Karpas-422 (cell line): ENCODE measurements around the gene MKNK2. TPM values are rescaled to one million over a fixed set of nuclear protein-coding genes. Genes with fewer than 3 reads are reported as not detected.
A peak's percentile ranks its signal among the peaks of the same experiment; 100 is the strongest.
"Not testable (repeated sequence)": the region's sequence is repeated elsewhere in the genome, so short reads cannot be mapped to it uniquely, and the experiment has no call there.

Source experiments
- DNase-seq: peaks from one replicate; pipeline ENCODE4 v3.0.0-alpha.2; 2015
- H2AFZ ChIP-seq: fragments of 200-600 bp; sonication (generic); 2 replicates; pipeline ENCODE4 v1.6.1; 2014; ENCODE audit warnings: antibody characterized with exemption, low read length, mixed read lengths
- H3K27ac ChIP-seq: fragments of 200-600 bp; sonication (generic); 2 replicates; pipeline ENCODE4 v1.5.1; 2014; ENCODE audit warnings: mild to moderate bottlenecking, low read length, moderate library complexity
- H3K27me3 ChIP-seq: fragments of 200-600 bp; sonication (generic); 2 replicates; pipeline ENCODE4 v1.6.1; 2014; ENCODE audit warnings: low read length, mixed read lengths
- H3K36me3 ChIP-seq: fragments of 200-600 bp; sonication (generic); 2 replicates; pipeline ENCODE4 v1.6.1; 2014; ENCODE audit warnings: low read length, mixed read lengths; ENCODE audit not compliant: insufficient read depth
- H3K4me1 ChIP-seq: fragments of 200-600 bp; sonication (generic); 2 replicates; pipeline ENCODE4 v1.6.1; 2014; ENCODE audit warnings: mild to moderate bottlenecking, low read length, mixed read lengths
- H3K4me2 ChIP-seq: fragments of 200-600 bp; sonication (generic); 2 replicates; pipeline ENCODE4 v1.6.1; 2014; ENCODE audit warnings: low read length, low read depth, mild to moderate bottlenecking; ENCODE audit not compliant: poor library complexity, severe bottlenecking
- H3K4me3 ChIP-seq: fragments of 200-600 bp; sonication (generic); 2 replicates; pipeline ENCODE4 v1.5.1; 2014; ENCODE audit warnings: mild to moderate bottlenecking, antibody characterized with exemption, low read length, mixed read lengths
- H3K79me2 ChIP-seq: fragments of 200-600 bp; sonication (generic); 2 replicates; pipeline ENCODE4 v1.6.1; 2014; ENCODE audit warnings: mild to moderate bottlenecking, low read length, mixed read lengths
- H3K9ac ChIP-seq: fragments of 200-600 bp; sonication (generic); 2 replicates; pipeline ENCODE4 v1.6.0; 2014; ENCODE audit warnings: low read length
- H3K9me2 ChIP-seq: fragments of 200-600 bp; sonication (generic), shearing (Covaris generic); replicated peaks from 2 replicates; pipeline ENCODE4 v1.6.0; 2014; ENCODE audit warnings: mild to moderate bottlenecking, low read length, moderate library complexity; ENCODE audit not compliant: insufficient read depth
- H3K9me3 ChIP-seq: fragments of 300-700, 200-600 bp; sonication (generic); 2 replicates; pipeline ENCODE4 v1.6.1; 2014; ENCODE audit warnings: low read length, mixed read lengths
- H4K20me1 ChIP-seq: fragments of 200-600 bp; sonication (generic); 2 replicates; pipeline ENCODE4 v1.6.1; 2014; ENCODE audit warnings: mild to moderate bottlenecking, antibody characterized with exemption, low read length, low read depth; ENCODE audit not compliant: insufficient read depth
- total RNA-seq: library from RNA; depleted of rRNA; stranded (reverse); fragments of >200 nt; shearing (Covaris generic); gene quantifications from 2 replicates; pipeline ENCODE4 v1.2.3, GENCODE V29; 2014; ENCODE audit warnings: low replicate concordance

The MKNK2 gene
- total RNA-seq, 1 experiment from 2014 or later = 526 TPM

DNA sequence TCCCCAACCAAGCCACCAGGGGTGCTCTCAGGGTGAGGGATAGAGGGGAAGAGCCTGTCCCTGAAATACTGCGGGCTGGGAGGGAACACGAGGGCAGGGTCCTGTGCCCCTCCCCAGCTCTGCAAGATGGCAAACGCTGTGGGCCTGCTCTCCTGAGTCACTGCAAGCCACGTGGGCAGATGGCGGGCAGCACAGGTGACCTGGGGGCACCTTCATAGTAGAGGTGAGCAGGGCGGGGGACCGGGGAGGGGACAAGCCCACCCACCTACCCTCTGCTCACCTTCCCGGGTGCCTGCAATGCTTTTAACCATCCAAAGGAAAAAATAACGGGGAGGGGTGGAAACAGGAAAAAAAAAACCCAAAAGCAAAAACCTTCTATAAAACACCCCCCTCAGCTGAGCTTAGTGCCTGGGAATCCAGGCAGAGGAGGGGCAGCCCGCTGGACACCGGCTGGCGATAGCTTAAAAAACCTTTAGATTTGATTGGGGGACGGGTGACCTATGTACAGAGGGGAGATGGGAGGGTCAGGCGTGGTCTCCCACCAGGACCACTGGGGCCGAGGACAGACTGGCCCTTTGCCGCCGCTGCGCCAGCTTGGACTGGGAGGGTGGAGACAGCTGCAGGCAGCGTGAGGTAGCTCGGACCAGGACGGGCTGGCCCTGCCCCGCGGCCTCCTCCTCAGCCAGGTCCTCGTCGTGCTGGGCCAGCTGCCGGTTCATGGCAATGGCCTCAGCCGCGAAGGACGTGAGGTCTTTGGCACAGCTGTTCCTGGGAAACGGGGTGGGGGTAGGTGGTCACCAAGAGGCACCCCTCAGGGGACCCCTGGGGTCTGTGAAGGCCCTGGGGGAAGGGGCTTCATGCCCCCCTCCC lies 11.7 kb downstream of the MKNK2 start:
- Histone ChIP-seq H3K4me2 (no peak overlapping the region), H3K9me2 (no peaks in the 10 kb centered on the region), H3K27me3 (no peaks in the 10 kb centered on the region), H3K9me3 (no peaks in the 10 kb centered on the region), H4K20me1 (peaks cover 30% of the 10 kb centered on the region), H3K4me1 (peaks cover 73% of the 10 kb centered on the region), H3K79me2 (no peaks in the 10 kb centered on the region), H3K9ac (no peak overlapping the region), H2AFZ (no peak overlapping the region), H3K36me3 (peaks cover 33% of the 10 kb centered on the region), H3K27ac (0 out of 2 replicates have a peak overlapping the region, but pooled peaks have one; percentile 93), H3K4me3 (no peak overlapping the region)
- DNase-seq = peak; percentile 62

DNA sequence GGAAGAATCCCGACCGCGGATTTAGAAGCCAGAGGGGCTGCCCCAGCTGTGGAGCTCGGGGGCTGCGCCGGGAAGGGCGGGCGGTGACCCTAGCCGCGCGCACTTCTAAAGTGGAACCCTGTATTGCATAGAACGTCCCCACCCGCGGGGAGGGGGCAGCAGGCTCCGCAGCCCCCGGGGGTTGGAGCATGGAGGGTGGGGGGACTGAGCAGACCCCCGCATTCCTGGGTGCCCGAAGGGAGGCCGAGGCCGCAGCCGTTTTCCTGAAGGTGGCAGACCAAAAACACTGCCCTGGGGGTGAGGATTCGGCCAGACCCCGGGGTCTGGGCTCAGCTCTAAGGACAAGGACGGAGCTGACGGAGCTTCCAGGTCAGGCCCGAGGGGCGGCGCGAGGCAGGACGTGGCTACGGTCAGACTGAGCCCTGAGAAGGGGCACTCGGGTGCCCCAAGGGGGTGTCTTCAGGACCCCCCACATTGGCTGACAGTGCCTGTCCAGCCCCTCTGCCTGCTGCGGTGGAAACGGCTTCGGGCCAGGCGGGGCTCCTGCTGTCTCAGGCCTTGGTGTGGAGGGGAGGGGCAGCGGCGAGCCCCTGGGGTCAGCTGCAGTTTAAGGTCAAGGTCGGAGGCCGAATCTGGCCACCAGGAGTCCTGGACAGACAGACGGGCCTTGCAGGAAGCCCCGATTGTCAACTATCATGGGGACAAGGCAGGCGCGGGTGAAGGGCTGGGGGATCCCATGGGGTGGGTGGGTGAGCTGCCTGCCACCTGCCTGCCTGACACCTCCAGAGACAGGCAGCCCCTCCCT lies 12.6 kb downstream of the MKNK2 start:
- DNase-seq = peak; percentile 44
- Histone ChIP-seq H2AFZ (no peak overlapping the region), H3K9me2 (no peaks in the 10 kb centered on the region), H3K4me3 (no peak overlapping the region), H3K36me3 (peaks cover 33% of the 10 kb centered on the region), H3K9me3 (no peaks in the 10 kb centered on the region), H4K20me1 (peaks cover 26% of the 10 kb centered on the region), H3K4me2 (no peak overlapping the region), H3K4me1 (peaks cover 64% of the 10 kb centered on the region), H3K27me3 (no peaks in the 10 kb centered on the region), H3K79me2 (no peaks in the 10 kb centered on the region), H3K9ac (no peak overlapping the region), H3K27ac (no peak overlapping the region)

DNA sequence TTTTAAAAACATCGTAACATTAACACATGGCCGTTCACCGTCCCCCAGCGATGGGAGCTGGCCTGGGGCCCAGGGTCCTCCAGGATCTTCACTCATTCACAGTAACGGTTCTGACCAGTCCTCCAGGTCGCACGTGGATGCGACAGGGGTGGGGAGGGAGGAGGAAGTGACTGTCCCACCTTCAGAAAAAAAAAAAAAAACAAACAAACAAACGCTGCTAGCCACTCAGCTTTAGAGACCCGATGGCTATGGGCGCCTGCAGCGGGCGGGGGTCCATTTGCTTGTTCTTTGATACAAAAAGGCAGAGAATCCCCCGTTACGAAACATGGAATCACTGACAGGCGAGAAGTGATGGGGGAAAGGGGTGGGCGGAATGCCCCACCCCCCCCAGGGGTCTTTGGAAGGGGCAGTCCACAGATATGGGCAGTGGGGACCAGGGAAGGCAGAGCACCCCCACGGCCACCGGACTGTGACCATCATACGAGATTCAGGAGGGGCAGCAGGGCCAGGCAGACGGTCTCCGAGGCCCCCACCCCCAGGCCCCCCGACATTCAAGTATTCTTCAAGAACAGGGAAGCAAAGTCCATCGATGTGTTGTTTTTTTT lies 13.3 kb downstream of the MKNK2 start:
- DNase-seq = peak; percentile 55
- Histone ChIP-seq H3K27me3 (no peaks in the 10 kb centered on the region), H3K79me2 (no peaks in the 10 kb centered on the region), H3K4me2 (no peak overlapping the region), H4K20me1 (peaks cover 26% of the 10 kb centered on the region), H3K9me3 (no peaks in the 10 kb centered on the region), H3K4me3 (no peak overlapping the region), H3K36me3 (peaks cover 33% of the 10 kb centered on the region), H3K27ac (peak overlapping the region; percentile 62), H3K4me1 (peaks cover 57% of the 10 kb centered on the region), H3K9me2 (no peaks in the 10 kb centered on the region), H3K9ac (no peak overlapping the region), H2AFZ (no peak overlapping the region)

DNA sequence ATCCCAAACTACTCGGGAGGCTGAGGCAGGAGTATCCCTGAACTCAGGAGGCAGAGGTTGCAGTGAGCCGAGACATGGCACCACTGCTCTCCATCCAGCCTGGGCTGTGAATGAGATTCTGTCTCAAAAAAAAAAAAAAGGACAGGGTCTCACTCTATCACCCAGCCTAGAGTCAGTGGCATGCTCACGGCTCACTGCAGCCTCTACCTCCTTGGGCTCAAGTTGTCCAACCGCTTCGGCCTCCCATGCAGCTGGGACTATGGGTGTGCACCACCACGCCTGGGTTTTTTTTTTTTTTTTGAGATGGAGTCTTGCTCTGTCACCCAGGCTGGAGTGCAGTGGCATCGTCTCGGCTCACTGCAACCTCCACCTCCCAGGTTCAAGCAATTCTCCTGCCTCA lies 14.6 kb downstream of the MKNK2 start:
- H3K9me3 ChIP-seq = no peaks in the 10 kb centered on the region
- peaks cover 22% of the 10 kb centered on the region for H4K20me1 ChIP-seq
- peaks cover 45% of the 10 kb centered on the region for H3K4me1 ChIP-seq

DNA sequence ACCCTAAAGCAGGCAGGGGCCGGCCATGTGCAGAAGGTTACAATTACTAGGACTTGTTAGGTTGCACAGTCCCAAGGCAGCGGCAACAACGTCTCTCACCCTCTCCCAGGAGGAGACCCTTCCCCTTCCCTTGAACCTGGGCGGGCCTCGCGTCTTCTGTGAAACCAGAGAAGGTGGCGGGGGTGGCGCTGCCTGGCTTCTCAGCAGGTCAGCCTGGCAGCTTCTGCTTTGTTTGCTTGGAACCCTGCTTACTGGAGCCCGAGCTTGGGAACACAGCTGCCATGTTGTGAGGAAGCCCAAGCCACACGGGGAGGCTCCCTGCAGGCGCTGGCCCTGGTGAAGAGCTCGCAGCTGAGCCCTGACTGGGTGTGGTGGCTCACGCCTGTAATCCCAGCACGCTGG lies 15.5 kb downstream of the MKNK2 start:
- no peak overlapping the region for H3K9ac ChIP-seq
- no peak overlapping the region for H3K27ac ChIP-seq
- no peak overlapping the region for H3K4me2 ChIP-seq
- no peaks in the 10 kb centered on the region for H3K79me2 ChIP-seq
- H4K20me1 ChIP-seq = peaks cover 13% of the 10 kb centered on the region
- peaks cover 37% of the 10 kb centered on the region for H3K4me1 ChIP-seq
- peaks cover 16% of the 10 kb centered on the region for H3K36me3 ChIP-seq
- H3K9me2 ChIP-seq = no peaks in the 10 kb centered on the region
- no peaks in the 10 kb centered on the region for H3K27me3 ChIP-seq
- H3K4me3 ChIP-seq = no peak overlapping the region
- peak; percentile 58 for DNase-seq
- no peaks in the 10 kb centered on the region for H3K9me3 ChIP-seq
- H2AFZ ChIP-seq = no peak overlapping the region

More for the DNA sequence above, 14.6 kb downstream of the MKNK2 start:
- Histone ChIP-seq H3K4me2 (no peak overlapping the region), H3K27ac (no peak overlapping the region), H3K4me3 (no peak overlapping the region), H3K27me3 (no peaks in the 10 kb centered on the region), H2AFZ (no peak overlapping the region), H3K36me3 (peaks cover 24% of the 10 kb centered on the region), H3K9me2 (no peaks in the 10 kb centered on the region), H3K79me2 (no peaks in the 10 kb centered on the region), H3K9ac (no peak overlapping the region)
- peak; percentile 78 for DNase-seq

DNA sequence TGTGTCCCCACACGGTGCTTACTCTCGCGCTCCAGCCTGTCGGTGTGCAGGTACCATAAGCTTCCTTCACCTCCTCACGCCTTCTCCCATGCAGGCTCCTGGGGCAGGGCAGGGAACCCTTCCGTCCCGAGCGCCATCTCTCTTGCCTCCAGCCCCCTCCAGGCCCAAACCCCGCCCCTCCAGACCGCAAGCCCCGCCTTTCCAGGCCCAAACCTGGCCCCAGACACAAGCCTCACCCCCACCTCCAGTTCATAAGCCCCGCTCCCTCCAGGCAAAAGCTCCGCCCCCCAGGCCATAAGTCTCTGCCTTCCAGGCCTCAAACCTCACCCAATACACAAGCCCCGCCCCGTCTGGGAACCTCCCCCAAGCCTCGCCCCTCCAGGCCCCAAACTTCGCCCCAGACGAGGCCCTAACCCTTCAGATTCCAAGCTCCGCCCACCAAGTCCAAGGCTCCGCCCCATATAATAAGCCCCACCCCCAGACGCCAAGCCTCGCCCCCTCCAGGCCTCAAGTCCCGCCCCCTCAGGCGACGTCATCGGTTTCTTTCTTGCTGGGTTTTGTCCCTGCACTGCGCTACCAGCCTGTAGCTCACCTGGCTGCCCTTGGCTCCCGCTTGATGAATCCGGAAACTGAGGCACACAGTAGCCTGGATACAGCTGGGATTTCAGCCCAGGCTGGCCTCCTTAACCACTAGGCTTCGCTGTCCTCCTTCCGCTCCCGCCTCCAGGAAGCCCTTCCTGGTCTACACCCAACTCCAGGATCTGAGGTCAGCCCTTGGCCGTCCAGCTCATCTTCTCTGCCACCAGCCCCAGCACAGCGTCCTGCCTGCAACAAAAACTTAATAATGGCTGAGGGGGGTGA lies 16.1 kb downstream of the MKNK2 start:
- H3K9me3 ChIP-seq = no peaks in the 10 kb centered on the region
- H2AFZ ChIP-seq = no peak overlapping the region
- 0 out of 2 replicates have a peak overlapping the region, but pooled peaks have one; percentile 22 for H3K4me3 ChIP-seq
- H3K4me2 ChIP-seq = no peak overlapping the region
- peaks cover 7% of the 10 kb centered on the region; the same call in 1 of the 2 replicates for H4K20me1 ChIP-seq
- DNase-seq = peak; percentile 98
- no peak overlapping the region for H3K9ac ChIP-seq
- no peak overlapping the region for H3K27ac ChIP-seq
- H3K36me3 ChIP-seq = peaks cover 10% of the 10 kb centered on the region; the same call in 1 of the 2 replicates
- no peaks in the 10 kb centered on the region for H3K9me2 ChIP-seq
- H3K27me3 ChIP-seq = no peaks in the 10 kb centered on the region
- H3K79me2 ChIP-seq = no peaks in the 10 kb centered on the region
- H3K4me1 ChIP-seq = peaks cover 31% of the 10 kb centered on the region

DNA sequence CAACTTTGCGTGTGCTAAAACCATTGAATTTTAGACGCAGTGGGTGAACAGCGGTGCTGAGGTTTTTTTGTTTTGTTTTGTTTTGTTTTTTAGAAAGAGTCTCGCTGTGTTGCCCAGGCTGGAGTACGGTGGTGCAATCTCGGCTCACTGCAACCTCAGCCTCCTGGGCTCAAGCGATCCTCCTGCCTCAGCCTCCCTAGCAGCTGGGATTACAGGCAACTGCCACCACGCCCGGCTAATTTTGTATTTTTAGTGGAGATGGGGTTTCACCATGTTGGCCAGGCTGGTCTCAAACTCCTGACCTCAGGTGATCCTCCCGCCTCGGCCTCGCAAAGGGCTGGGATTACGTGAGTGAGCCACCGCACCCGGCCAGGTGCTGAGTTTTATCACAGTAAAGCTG lies 16.8 kb downstream of the MKNK2 start:
- not testable (repeated sequence) for H3K4me2 ChIP-seq, H2AFZ ChIP-seq, H3K27me3 ChIP-seq, H3K9me2 ChIP-seq, H4K20me1 ChIP-seq, H3K79me2 ChIP-seq, H3K9me3 ChIP-seq, H3K27ac ChIP-seq, H3K9ac ChIP-seq, H3K36me3 ChIP-seq, DNase-seq
- Histone ChIP-seq H3K4me1 (peaks cover 24% of the 10 kb centered on the region), H3K4me3 (0 out of 2 replicates have a peak overlapping the region, but pooled peaks have one; percentile 22)
